ENCODE data around the gene TUBA8. TPM values are rescaled to one million over a fixed set of nuclear protein-coding genes. Genes with fewer than 3 reads are reported as not detected.

TUBA8 gene
- total RNA-seq, 2 experiments from 2014 or later: 1.2 to 1.5 TPM

DNA sequence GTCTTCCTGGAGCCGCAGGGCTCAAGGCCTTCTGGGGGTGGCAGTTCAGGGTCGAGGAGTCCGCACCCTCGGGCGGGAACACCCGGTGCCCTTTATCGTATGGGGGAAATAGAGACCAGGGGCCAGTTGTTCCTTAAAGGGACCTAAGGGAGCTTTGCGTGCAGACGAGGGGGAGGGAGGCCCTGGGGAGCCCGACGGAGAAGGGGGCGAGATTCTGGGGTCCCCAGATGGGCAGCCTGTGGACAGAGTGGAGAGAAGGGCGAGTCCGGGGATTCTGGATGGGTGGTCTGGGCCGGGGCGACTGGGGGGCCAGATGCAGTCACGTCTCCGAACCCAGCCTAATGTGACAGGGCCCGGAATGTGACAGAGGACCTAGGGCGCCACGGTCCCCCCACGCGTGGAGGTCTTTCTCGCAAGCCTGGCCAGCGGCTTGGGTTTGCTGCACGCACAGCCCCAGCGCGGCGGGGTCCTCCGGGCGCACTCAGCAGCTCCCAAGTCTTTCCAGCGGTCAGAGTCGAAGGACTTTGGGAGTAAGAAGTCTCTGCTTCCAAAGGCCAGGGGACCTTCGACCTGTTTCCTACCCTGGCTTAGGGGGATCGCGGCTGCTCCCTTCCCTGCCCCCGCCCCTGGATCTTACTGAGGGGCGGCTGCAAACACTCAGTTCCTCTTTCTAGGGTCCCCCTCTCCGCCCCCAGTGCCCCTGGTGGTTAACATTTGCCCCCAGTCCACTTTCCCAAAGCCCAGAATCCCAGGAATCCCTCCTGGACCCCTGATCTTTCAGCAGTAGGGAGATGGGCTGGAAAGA is 547 bp downstream of the TUBA8 start:
- Mint-ChIP-seq H3K9me3 (ENCODE audit: insufficient read depth) (no peaks in the 10 kb centered on the region), H3K4me3 (peak overlapping the region; percentile 44), H3K27me3 (ENCODE audit: low read depth) (peaks cover 27% of the 10 kb centered on the region), H3K36me3 (ENCODE audit: low read depth) (peaks cover 7% of the 10 kb centered on the region), H3K4me1 (ENCODE audit: low read depth) (peaks cover 42% of the 10 kb centered on the region), H3K27ac (no peak overlapping the region)
- ChIA-PET POLR2A (no interaction called here), CTCF (no interaction called here)
- no peak for ATAC-seq
- DNase-seq: no peak

DNA sequence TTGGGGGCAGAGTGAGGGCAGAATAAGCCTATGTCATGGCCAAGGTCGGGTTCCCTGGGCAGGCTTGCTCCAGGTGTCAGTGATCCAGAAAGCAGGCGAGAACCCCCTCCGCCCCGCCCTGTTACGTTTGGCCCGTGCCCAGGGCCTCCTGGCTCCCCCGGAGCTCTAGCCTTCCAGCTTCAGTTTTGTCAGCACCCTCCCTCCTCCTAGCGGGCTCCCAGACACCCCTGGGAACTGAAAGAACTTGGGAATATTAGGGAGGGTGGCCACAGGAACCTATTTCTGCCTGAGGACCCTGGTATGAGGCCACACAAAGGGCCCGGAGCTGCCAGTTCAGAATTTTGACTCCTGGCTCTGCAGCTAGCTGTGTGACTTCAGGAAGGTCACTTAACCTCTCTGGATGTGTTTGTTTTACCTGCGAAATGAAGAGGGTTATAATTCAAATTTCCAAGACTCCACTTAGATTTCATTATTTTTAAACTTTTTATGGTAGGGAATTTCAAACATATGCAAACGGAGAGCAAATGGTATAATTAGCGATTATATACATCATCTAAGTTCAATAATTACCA is 1.2 kb downstream of the TUBA8 start:
- ATAC-seq (no peak), DNase-seq (no peak)
- ChIA-PET POLR2A (no interaction called here), CTCF (no interaction called here)
- Mint-ChIP-seq H3K4me3 (no peak overlapping the region), H3K9me3 (ENCODE audit: insufficient read depth) (no peaks in the 10 kb centered on the region), H3K27me3 (ENCODE audit: low read depth) (peaks cover 27% of the 10 kb centered on the region), H3K4me1 (ENCODE audit: low read depth) (peaks cover 42% of the 10 kb centered on the region), H3K36me3 (ENCODE audit: low read depth) (peaks cover 3% of the 10 kb centered on the region), H3K27ac (no peak overlapping the region)

- no peak overlapping the region for H3K4me3 Mint-ChIP-seq
- no peak for DNase-seq
- ChIA-PET POLR2A (no interaction called here), CTCF (no interaction called here)
- H3K9me3 Mint-ChIP-seq (ENCODE audit: insufficient read depth): no peaks in the 10 kb centered on the region
- no peaks in the 10 kb centered on the region for H3K36me3 Mint-ChIP-seq (ENCODE audit: low read depth)
- peaks cover 42% of the 10 kb centered on the region for H3K4me1 Mint-ChIP-seq (ENCODE audit: low read depth)
- no peak for ATAC-seq
- peaks cover 27% of the 10 kb centered on the region for H3K27me3 Mint-ChIP-seq (ENCODE audit: low read depth)
- peak overlapping the region; percentile 23 for H3K27ac Mint-ChIP-seq
Measured at GRCh38 chr22:18112440-18112839, 1.8 kb downstream of the TUBA8 start.

- POLR2A ChIA-PET: no interaction called here
- ATAC-seq: peak; percentile 8
- H3K4me1 Mint-ChIP-seq (ENCODE audit: low read depth): peaks cover 45% of the 10 kb centered on the region
- H3K9me3 Mint-ChIP-seq (ENCODE audit: insufficient read depth): no peaks in the 10 kb centered on the region
- H3K36me3 Mint-ChIP-seq (ENCODE audit: low read depth): no peaks in the 10 kb centered on the region
- DNase-seq: peak; percentile 27
- H3K27ac Mint-ChIP-seq: peak overlapping the region; percentile 13
- peak overlapping the region; percentile 37 for H3K4me3 Mint-ChIP-seq
- H3K27me3 Mint-ChIP-seq (ENCODE audit: low read depth): peaks cover 27% of the 10 kb centered on the region
- CTCF ChIA-PET: no interaction called here
Measured at GRCh38 chr22:18113680-18114394, 3.2 kb downstream of the TUBA8 start.

- Mint-ChIP-seq H3K4me1 (ENCODE audit: low read depth) (peaks cover 49% of the 10 kb centered on the region), H3K27me3 (ENCODE audit: low read depth) (peaks cover 25% of the 10 kb centered on the region), H3K36me3 (ENCODE audit: low read depth) (no peaks in the 10 kb centered on the region), H3K9me3 (ENCODE audit: insufficient read depth) (no peaks in the 10 kb centered on the region), H3K4me3 (peak overlapping the region; percentile 37), H3K27ac (peak overlapping the region; percentile 13)
- ATAC-seq (no peak), DNase-seq (no peak)
- CTCF ChIA-PET: no interaction called here
- POLR2A ChIA-PET: no interaction called here
Measured at GRCh38 chr22:18114495-18114894, 3.9 kb downstream of the TUBA8 start.

DNA sequence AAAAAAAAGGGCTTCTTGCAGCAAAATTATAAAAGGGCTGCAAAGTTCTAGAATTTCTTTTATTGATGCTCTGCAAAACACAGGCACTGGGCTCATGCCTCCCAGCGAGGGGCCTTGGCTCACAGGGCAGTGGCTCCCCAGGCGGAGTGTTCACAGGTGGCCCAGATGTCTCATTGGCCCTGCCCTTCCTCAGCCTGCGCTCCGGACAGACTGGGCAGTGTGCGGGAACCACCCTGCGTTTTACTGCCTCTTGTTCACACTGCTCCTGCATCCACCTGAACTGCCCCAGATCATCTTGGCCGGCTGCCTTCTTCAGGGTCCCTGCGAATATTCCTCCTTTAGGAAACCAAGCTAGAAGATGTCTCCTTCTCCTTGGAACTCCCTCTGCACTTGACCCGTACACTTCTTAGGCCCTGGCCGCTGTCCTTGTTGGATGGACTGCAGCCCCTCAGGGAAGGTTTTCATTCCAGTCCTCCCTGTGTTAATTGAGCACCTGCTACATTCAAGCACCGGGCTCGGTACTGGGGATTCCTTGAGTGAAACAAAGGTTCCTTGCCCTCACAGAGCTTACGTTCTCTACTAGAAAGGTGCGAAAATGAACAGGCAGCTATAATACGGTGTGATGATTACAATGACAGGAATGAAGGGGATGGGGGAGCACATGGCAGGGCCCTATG is 4.5 kb downstream of the TUBA8 start:
- Mint-ChIP-seq H3K9me3 (ENCODE audit: insufficient read depth) (no peaks in the 10 kb centered on the region), H3K4me3 (no peak overlapping the region), H3K36me3 (ENCODE audit: low read depth) (no peaks in the 10 kb centered on the region), H3K4me1 (ENCODE audit: low read depth) (peaks cover 49% of the 10 kb centered on the region), H3K27me3 (ENCODE audit: low read depth) (peaks cover 19% of the 10 kb centered on the region), H3K27ac (no peak overlapping the region)
- ATAC-seq (no peak), DNase-seq (no peak)
- POLR2A ChIA-PET: no interaction called here
- CTCF ChIA-PET: interaction anchor here (1.4 kb wide), 1 partner anchor 14 kb away, joined by 4 read pairs; no protein-coding TSS in a partner anchor

DNA sequence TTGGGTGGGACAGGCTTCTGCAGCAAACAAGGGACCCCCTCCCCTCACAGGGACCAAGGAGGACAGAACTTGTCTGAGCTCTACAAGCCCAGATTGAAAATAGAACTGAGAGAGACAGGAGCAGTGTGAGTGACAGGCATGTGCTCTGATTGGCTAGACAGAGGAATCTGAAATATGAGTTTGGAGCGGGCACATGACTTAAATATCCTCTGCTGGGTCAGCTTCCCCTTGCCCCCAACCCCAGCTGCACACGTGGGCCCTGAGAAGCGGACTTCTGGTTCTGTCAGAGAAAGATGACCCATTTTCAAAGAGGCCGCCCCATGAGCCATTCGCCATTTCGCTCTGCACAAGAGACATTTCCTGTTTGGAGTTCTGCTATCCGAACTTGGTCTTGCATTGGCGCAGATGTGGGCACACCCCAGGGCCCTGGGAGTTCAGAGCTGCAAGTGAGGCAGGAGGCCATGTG is 5.3 kb downstream of the TUBA8 start:
- peaks cover 15% of the 10 kb centered on the region for H3K27me3 Mint-ChIP-seq (ENCODE audit: low read depth)
- no peak for DNase-seq
- no peaks in the 10 kb centered on the region for H3K9me3 Mint-ChIP-seq (ENCODE audit: insufficient read depth)
- CTCF ChIA-PET: interaction anchor here (1.4 kb wide), 1 partner anchor 13 kb away, joined by 4 read pairs; no protein-coding TSS in a partner anchor
- no peak overlapping the region for H3K27ac Mint-ChIP-seq
- H3K36me3 Mint-ChIP-seq (ENCODE audit: low read depth): no peaks in the 10 kb centered on the region
- H3K4me3 Mint-ChIP-seq: no peak overlapping the region
- peaks cover 48% of the 10 kb centered on the region for H3K4me1 Mint-ChIP-seq (ENCODE audit: low read depth)
- ATAC-seq: no peak
- POLR2A ChIA-PET: no interaction called here

DNA sequence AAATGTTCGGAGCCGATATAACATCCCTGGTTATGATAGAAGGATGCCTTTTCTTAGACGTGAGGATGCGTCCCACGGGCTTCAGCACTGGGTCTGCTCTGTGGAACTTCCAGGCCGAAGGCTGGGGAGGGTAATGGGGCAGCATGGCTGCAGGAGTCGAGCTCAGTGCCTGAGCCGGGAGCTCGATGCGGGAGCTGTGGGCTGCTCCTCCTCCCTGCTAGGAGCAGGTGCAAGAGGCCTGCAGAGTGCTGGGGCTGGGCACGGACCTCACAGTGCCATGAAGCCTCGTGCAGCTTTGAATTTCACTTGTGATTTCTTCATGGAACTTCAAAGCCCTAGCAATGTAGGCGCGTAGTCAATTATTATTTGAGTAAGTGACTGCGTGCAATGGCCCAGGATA is 6.0 kb downstream of the TUBA8 start:
- H3K4me1 Mint-ChIP-seq (ENCODE audit: low read depth): peaks cover 47% of the 10 kb centered on the region
- ChIA-PET CTCF (no interaction called here), POLR2A (interaction anchor here (0.6 kb wide), 1 partner anchor 25 kb away, joined by 3 read pairs; no protein-coding TSS in a partner anchor)
- no peak for ATAC-seq
- no peak overlapping the region for H3K27ac Mint-ChIP-seq
- H3K9me3 Mint-ChIP-seq (ENCODE audit: insufficient read depth): no peaks in the 10 kb centered on the region
- DNase-seq: no peak
- H3K36me3 Mint-ChIP-seq (ENCODE audit: low read depth): no peaks in the 10 kb centered on the region
- H3K27me3 Mint-ChIP-seq (ENCODE audit: low read depth): peaks cover 9% of the 10 kb centered on the region
- H3K4me3 Mint-ChIP-seq: no peak overlapping the region

DNA sequence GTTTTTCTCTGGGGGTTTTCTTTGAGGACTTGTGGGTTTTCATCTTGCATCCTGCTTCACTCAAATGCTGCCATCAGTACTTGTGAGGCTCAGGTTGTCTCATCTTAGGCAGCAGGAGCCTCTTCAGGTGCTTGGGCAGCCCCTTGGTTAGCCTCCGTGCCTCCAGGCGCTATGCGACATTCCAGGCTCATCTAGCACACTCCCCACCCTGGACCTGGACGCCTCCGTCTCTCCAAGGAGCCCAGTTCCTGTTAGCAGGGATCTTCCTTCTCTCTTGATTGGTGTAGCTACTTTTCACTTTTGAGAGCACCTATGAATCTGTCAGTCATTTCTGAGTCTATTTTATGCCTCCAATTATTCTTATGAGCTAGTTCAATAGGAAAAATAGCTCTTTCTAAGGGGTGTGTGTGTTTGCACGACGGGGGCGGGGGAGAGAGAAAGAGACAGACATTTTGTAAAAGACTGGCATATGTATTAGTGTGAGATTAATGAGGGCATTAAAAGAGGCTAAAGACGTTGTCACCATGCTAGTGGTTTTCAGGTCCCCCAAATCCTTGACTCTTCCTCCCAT is 7.8 kb downstream of the TUBA8 start:
- Mint-ChIP-seq H3K4me3 (no peak overlapping the region), H3K27ac (no peak overlapping the region), H3K27me3 (ENCODE audit: low read depth) (no peaks in the 10 kb centered on the region), H3K4me1 (ENCODE audit: low read depth) (peaks cover 36% of the 10 kb centered on the region), H3K36me3 (ENCODE audit: low read depth) (no peaks in the 10 kb centered on the region), H3K9me3 (ENCODE audit: insufficient read depth) (no peaks in the 10 kb centered on the region)
- POLR2A ChIA-PET: no interaction called here
- ATAC-seq (no peak), DNase-seq (no peak)
- CTCF ChIA-PET: no interaction called here

GRCh38 chr22:18119409-18120110 is 9.0 kb downstream of the TUBA8 start:
- ChIA-PET POLR2A (no interaction called here), CTCF (no interaction called here)
- H3K9me3 Mint-ChIP-seq (ENCODE audit: insufficient read depth): no peaks in the 10 kb centered on the region
- H3K27ac Mint-ChIP-seq: no peak overlapping the region
- DNase-seq (no peak), ATAC-seq (peak; percentile 44)
- no peak overlapping the region for H3K4me3 Mint-ChIP-seq
- H3K4me1 Mint-ChIP-seq (ENCODE audit: low read depth): peaks cover 25% of the 10 kb centered on the region
- H3K27me3 Mint-ChIP-seq (ENCODE audit: low read depth): no peaks in the 10 kb centered on the region
- H3K36me3 Mint-ChIP-seq (ENCODE audit: low read depth): no peaks in the 10 kb centered on the region

GRCh38 chr22:18120857-18121256 is 10.2 kb downstream of the TUBA8 start:
- no peaks in the 10 kb centered on the region for H3K27me3 Mint-ChIP-seq (ENCODE audit: low read depth)
- CTCF ChIA-PET: no interaction called here
- H3K9me3 Mint-ChIP-seq (ENCODE audit: insufficient read depth): no peaks in the 10 kb centered on the region
- POLR2A ChIA-PET: no interaction called here
- H3K4me3 Mint-ChIP-seq: no peak overlapping the region
- H3K4me1 Mint-ChIP-seq (ENCODE audit: low read depth): peaks cover 18% of the 10 kb centered on the region
- DNase-seq (no peak), ATAC-seq (no peak)
- H3K27ac Mint-ChIP-seq: no peak overlapping the region
- no peaks in the 10 kb centered on the region for H3K36me3 Mint-ChIP-seq (ENCODE audit: low read depth)
